ENCODE results near the gene MGAT5B. TPM values are rescaled to one million over a fixed set of nuclear protein-coding genes. Genes with fewer than 3 reads are reported as not detected.

Gene MGAT5B
- total and polyA plus RNA-seq, 2 of the 13 experiments (the other 11 are each of a cell fraction or from before 2014, with no cell fraction given) = 0.07 to 0.13 TPM

GRCh38 chr17:76881408-76881807, 13.2 kb downstream of the MGAT5B start:
- 0 out of 2 replicates have a peak, but pooled peaks cover 7% of the 10 kb centered on the region for H3K4me1 ChIP-seq (ENCODE audit: insufficient read depth, low read length)
- POLR2A ChIA-PET = no interaction called here
- in situ Hi-C loops (cut with HindIII; ENCODE audit: extremely low pct_ligation_motif_present, low pct_unique_long_range_greater_than_20kb) (no loop called here), intact Hi-C loops (cut with micrococcal nuclease; ENCODE audit: unreplicated experiment) (no loop called here)
- H3K36me3 ChIP-seq (replicated peaks in 1 of 2; ENCODE audit: control insufficient read depth in 1 of 2, insufficient read depth in 2 of 2, low read length in 2 of 2) = no peaks in the 10 kb centered on the region
- H3K79me2 ChIP-seq (ENCODE audit: insufficient read depth, low read length) = no peaks in the 10 kb centered on the region
- WGBS (ENCODE audit: low lambda C conversion rate) = 19% methylated on average over 6 of the region's 6 CpGs
- DNase-seq (ENCODE audit: low spot score) (no peak), FAIRE-seq (no peak), ATAC-seq (no peak)
- peaks cover 4% of the 10 kb centered on the region; the same call in 1 of the 2 replicates for H4K20me1 ChIP-seq (ENCODE audit: insufficient read depth, low read length)
- BruUV-seq (replicated peaks) = no TSS peak
- CTCF ChIA-PET (ENCODE audit: low intra/inter-chr PET ratio, low total read pairs) = no interaction called here
- no peak overlapping the region for H3K27ac ChIP-seq (ENCODE audit: extremely low read length, insufficient read depth, low read length)
- H3K9me3 ChIP-seq (ENCODE audit: low read length) = no peaks in the 10 kb centered on the region
- no peak overlapping the region for H2AFZ ChIP-seq (ENCODE audit: low read length)
- no peak overlapping the region for H3K4me2 ChIP-seq (ENCODE audit: low read depth, low read length)
- H3K27me3 ChIP-seq (ENCODE audit: control insufficient read depth in 1 of 2, insufficient read depth in 2 of 2, low read length in 2 of 2) = peaks cover 11 to 73% of the 10 kb centered on the region in 2 experiments; a peak in 4 of 5 replicates
- no peak overlapping the region for H3K9ac ChIP-seq (ENCODE audit: insufficient read depth, low read depth, low read length)
- H3K4me3 ChIP-seq (replicated peaks in 1 of 3; ENCODE audit: insufficient read depth in 1 of 3, low read depth in 2 of 3, low read length in 3 of 3) = no peak overlapping the region
- TF ChIP-seq RFX3 (CRISPR knock-in tag; IDR thresholded peaks at IDR 0.05) (no peak), ZNF777 (CRISPR knock-in tag; IDR thresholded peaks at IDR 0.05) (no peak), BATF2 (CRISPR knock-in tag; IDR thresholded peaks at IDR 0.05) (no peak), ZNF562 (CRISPR knock-in tag; IDR thresholded peaks at IDR 0.05; ENCODE audit: borderline replicate concordance) (no peak), ZBTB40 (IDR thresholded peaks at IDR 0.05) (no peak), ZBTB40 (CRISPR knock-in tag; IDR thresholded peaks at IDR 0.05) (no peak), ZNF850 (CRISPR knock-in tag; conservative IDR thresholded peaks at IDR 0.05) (no peak), THYN1 (CRISPR knock-in tag; IDR thresholded peaks at IDR 0.05; ENCODE audit: borderline replicate concordance, low read depth) (no peak), ZBTB21 (CRISPR knock-in tag; IDR thresholded peaks at IDR 0.05) (no peak), ZSCAN22 (CRISPR knock-in tag; IDR thresholded peaks at IDR 0.05) (no peak), ATF3 (CRISPR knock-in tag; IDR thresholded peaks at IDR 0.05) (no peak), SRSF4 (IDR thresholded peaks at IDR 0.05; ENCODE audit: low read depth, low read length, poor library complexity, severe bottlenecking) (no peak), ZNF501 (CRISPR knock-in tag; IDR thresholded peaks at IDR 0.05) (no peak), CAMTA2 (CRISPR knock-in tag; IDR thresholded peaks at IDR 0.05; ENCODE audit: borderline replicate concordance) (no peak), NONO (IDR thresholded peaks at IDR 0.05) (no peak), NONO (CRISPR knock-in tag; conservative IDR thresholded peaks at IDR 0.05) (no peak), ZNF33A (CRISPR knock-in tag; IDR thresholded peaks at IDR 0.05; ENCODE audit: borderline replicate concordance) (no peak)

All from HepG2 (cell line).